Islet precursor cell (in vitro differentiated cells): ENCODE results near the gene HSD11B1L.
"Not testable (repeated sequence)": the region's sequence is repeated elsewhere in the genome, so short reads cannot be mapped to it uniquely, and the experiment has no call there.

ENCODE experiments used
- DNase-seq: peaks from one replicate; pipeline ENCODE4 v3.0.0-alpha.2; 2018

The HSD11B1L gene

DNA sequence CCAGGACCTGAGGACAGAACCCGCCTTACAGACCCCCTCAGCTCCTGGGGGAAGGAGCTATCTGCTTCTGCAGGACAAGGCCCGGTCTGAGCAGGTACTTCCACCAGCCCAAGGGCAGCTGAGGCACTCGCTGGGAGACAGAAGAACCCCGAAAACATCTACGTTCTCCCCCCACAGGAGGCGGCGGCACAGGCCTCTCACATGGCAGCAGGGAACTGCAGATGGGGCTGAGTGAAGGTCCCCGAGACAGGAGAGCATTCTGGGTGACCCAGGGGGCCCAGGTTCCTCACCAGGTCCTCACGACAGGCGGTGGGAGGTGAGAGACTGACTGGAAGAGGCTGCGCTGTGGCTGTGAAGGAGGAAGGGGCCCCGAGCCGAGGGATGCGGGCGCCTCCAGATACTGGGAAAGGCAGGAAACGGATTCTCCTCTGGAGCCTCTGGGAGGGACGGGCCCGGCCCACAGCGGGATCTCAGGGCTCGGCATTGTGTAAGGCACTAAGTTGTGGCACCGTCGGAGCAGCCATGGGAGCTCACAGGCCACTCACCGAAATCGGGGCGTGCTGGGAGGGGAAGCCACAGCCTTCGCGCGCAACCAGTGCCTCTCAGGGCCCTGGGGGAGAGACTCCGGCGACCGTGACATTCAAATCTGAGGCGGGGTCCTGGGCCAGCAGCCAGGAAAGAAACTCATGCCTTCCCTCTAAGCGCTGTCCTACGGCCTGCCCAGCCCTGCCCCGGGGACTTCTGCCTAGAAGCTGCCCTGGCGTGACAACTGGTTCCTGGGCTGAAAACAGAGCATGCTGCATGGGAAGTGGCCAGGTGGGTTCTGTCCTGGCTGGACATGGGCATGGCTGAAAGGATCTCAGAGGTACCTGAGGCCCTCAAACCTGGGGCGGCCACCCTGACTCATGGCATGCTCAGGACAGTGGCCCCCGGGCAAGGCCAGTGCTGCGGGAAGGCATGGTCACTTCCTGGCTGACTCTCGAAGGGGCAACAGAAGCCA, 23.3 kb downstream of the HSD11B1L start:
- DNase-seq, result no peak

DNA sequence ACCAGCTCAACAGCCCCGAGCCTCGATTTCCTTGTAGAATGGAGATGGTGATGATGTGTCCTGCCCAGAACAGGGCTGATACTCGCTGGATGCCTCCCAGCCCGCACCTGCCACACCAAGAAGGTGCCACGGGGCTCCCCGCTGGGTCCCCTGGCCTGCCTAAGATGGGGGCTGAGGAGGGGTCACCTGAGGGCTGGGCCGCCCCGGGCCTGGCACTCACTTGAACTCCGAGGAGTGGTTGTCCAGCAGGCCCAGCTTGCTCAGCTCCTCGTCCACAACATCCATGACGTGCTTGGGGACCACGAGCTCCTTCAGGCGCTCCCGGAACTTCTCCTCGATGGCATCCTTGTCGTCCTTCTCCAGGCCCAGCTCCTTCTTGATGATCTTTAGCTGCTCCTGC, 24.7 kb downstream of the HSD11B1L start:
- no peak for DNase-seq

DNA sequence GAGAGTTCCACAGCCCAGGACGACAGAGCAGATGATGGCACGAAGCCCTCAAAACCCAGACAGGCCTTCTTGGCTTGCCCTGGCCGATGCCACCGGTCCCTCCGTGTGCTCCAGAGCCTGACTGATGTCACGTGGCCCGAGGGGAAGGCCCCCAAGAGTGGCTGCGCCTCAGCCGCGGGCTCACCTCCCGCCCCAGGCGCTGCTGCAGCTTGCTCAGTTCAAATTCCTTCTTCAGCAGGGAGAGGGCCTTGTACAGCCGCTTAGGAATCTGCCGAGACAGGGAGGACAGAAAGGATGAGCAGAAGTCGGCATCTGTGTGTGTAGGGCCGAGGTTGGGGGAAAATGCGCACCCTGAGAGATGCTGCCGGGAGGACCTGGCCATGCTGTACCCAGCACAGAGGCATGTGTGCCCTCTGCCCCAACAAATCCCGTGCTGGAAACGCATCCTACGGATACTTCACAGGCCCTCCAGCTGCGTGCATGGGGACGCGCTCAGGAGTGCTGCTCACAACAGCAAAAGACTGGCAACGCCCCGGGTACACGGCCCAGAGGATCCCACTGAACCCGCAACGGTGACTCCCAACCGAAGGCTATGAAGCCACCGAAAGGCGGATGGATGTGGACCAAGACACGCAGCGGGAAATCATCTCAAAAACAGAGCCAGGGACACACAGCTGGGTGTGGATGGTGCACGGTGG, 26.2 kb downstream of the HSD11B1L start:
- DNase-seq, result no peak

DNA sequence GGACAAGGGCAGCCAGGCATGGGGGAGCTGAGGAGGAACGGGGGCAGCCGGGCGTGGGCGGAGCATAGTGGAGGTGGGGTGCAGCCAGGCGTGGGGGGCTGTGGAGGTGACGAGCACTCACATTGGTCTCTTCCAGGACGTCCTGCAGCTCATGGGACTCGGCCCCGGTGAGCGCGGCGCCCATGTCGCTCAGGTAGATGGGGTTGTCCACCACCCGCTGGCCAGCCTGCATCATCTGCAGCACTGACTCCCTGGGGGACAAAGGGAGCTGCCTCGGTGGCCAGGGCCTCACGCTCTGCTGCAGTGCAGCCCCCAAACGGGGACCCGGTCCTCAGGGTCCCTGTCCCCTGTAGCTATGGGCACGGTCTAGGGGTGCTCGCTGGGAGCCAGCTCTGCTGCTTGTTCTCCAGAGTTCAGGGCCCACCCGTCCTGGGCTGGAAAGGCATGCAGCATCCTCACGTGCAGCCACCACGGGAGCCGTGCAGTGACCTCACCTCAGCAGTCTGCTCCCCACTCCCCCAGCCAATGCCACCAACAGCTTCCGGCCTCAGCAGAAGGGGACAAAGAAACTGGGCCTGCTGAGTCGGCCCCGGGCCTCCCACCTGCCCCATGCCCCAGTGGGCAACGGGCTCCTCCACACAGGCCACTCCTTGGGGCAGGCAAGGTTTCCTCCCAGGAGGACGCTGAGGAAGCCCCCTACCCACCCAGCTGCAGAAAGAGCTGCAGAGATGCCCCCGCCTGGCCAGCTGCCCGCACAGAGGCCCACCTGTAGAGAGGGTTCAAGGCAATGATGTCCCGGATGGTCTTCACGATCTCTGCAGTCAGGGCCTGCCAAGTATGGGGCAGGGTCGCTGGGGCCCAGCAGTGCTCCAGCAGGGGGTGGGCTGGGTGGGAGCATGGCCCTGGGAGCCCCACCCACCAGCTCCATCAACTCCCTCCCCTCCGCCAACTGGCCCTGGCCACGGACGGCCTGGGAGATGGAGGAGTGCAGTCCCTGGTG, 27.0 kb downstream of the HSD11B1L start:
- peak; percentile 54 for DNase-seq

DNA sequence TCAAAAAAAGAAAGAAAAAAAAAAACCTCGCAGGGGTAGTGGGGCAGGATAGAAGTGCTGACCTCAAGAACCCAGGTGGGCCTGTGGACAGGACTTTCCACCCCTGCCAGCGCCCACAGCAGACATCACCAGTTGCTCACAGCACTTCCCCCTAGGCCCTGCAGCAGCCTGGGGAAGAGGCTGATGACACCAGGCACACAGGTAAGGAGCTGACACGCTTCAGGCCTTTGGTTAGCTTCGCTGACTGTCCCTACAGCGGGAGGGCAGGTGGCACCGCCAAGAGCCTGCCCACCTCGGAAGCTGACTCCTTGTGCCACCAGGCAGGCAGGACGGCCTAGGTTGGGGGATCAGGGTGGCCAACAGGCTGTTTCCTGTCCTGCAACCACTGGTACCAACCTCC, 30.2 kb downstream of the HSD11B1L start:
- no peak for DNase-seq

DNA sequence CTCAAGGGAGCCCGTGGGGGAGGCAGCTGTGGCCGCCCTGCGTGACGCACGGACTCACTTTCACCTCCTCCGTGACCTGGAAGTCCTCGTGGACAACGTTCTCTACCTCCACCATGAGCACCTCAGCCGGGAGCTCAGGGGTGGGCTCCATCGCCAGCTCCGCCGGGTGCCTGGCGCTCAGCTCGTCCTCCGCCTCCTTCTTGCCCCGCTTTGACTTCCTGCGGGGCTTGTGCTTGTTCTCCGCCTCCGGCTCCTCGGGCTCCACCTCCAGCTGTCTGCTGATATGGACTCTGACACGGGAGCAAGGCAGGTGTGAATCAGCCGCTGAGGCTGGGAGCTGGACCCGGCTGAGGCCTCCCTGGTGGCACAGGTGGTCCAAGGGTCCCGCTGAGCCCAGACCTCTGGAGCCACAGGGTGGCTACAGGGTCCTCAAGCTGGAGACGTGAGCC, 30.9 kb downstream of the HSD11B1L start:
- no peak for DNase-seq

DNA sequence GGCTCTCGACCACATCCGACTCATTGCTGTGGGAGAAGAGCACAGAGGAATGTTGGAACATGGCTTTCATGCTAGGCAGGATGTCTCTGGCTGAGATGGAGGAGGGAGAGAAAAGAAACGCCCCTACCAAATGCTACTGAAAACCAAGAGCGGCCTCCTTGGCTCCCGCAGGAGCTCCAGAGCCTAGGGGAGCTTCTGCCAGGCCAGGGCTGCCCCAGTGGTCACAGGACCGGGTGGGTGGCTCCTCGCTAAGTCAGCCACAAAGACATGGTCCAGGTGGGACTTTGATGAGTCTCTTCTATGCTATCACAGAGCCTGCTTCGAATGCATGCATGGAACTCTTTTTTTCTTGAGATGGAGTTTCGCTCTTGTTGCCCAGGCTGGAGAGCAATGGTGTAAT, 32.4 kb downstream of the HSD11B1L start:
- no peak for DNase-seq

DNA sequence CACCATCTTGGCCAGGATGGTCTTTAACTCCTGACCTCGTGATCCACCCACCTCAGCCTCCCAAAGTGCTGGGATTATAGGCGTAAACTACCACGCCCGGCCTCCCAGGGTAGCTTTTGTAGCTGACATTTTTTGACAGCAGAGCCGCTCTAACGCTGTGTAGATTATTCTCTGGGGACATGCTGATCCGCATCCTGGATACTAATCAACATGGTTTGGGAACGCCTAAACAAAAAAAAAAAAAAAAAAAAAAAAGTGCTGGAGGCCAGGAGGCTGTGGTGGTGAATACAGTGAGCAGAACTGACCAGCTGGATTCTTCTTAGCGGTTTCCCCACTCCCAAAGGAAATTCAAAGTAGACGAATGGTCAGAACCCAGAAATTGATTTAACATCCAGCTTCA, 34.0 kb downstream of the HSD11B1L start:
- no peak for DNase-seq

DNA sequence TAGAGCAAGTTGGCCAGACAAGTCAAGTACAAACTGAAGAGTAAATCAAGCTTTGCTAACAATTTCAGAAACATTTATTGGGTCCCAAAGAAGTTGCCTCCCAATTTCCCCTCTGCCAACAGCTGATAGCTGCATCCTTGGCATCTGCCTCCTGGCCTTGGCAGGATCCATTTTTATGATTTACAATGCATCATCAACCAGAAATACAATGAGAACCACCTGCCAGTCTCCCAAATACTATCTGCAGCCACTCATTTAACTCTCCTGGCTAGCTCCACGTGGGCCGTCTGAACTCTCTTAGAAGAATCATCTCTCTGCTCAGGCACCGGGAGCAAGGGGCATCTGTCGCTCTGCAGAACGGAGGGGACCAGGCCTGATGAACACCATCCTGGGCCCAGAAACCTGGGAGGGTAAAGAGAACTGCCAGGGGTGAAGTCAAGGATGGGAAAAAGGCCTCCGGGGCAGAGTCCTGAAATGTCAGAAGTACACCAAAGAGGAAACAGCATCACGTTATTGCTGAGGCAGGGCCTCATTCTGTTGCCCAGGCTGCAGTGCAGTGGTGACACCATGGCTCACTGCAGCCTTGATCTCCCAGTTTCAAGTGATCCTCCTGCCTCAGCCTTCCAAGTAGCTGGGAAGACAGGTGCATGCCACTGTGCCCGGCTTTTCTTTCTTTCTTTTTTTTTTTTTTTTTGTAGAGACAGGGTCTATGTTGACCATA, 36.5 kb downstream of the HSD11B1L start:
- no peak for DNase-seq

DNA sequence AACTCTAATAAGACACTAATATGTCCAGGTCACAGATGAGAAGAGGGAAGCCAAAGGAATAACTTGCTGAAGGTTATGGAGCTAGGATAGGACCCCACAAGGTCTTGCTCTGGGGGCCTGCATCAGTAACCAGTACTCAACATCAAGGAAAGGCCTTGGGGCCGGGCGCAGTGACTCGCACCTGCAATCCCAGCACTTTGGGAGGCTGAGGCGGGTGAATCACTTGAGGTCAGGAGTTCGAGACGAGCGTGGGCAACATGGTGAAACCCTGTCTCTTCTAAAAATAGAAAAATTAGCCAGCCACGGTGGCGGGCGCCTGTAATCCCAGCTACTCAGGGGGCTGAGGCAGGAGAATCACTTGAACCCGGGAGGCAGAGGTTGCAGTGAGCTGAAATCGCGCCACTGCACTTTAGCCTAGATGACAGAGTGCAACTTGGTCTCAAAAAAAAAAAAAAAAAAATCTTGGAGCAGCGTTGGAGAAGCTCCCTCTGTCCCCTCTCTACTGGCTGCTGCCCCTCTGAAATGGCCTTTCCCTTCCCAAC, 37.3 kb downstream of the HSD11B1L start:
- peak; percentile 58 for DNase-seq

DNA sequence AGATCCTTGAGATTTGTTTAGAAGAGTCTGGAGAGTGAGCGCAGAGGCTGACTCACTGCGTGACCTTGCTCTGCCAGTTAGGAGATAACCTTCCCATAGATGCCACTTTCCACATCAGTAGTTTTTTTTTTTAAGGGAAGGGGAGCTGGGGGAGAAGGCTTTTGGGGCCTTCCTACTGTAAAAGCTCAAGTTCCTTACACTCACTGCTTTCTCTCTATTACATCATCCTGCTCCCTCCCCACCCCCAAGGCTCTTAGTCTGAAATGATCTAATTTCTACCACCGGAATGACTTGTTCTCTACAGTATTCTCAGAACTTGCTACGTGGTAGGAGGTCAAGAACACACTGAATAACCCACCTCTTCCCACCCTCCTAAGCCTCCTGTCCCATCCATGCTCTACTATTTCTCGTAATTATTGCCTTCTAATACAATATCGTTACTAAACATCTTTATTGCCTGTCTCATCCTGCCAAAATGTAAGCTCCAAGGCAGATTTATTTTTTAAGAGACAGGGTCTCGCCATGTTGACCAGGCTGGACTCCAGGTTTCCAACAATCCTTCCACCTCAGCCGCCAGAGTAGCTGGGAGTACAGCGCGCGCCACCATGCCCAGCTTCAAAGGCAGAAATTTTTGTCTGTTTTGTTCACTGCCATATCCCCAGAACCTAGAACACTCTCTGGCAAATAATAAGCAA, 37.9 kb downstream of the HSD11B1L start:
- peak; percentile 64 for DNase-seq

DNA sequence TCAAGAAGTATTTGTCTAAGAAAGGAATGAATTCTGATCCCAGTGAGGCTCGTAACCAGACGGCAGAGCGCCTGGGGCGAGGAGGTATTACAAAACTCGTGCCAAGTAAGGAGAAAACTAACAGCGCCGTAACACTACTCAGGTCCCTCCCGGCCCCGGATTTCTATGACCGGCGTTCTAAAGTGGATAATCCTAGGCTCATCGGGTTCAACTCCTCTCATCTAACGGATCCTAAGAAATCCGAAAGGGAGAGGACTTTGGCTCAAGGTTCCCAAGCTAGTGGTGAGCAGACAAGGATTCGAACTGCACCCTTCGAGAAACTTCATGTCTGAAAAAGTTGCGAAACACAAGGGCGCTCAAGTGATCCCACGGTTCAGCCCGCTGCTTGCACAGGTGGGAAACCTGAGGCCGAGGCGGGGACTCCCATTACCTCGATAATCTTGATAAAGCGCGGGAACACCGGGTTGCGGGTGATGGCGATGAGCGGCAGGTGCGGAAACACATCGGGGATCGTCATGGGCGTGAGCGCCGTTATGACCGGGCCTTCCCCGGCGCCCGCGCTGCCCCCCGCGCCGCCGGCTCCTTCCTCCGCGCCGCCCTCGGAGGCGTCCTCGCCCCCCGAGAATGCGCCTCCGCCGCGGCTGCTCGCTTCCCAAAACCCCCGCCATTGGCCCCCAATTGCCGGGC, 38.6 kb downstream of the HSD11B1L start:
- no peak for DNase-seq

DNA sequence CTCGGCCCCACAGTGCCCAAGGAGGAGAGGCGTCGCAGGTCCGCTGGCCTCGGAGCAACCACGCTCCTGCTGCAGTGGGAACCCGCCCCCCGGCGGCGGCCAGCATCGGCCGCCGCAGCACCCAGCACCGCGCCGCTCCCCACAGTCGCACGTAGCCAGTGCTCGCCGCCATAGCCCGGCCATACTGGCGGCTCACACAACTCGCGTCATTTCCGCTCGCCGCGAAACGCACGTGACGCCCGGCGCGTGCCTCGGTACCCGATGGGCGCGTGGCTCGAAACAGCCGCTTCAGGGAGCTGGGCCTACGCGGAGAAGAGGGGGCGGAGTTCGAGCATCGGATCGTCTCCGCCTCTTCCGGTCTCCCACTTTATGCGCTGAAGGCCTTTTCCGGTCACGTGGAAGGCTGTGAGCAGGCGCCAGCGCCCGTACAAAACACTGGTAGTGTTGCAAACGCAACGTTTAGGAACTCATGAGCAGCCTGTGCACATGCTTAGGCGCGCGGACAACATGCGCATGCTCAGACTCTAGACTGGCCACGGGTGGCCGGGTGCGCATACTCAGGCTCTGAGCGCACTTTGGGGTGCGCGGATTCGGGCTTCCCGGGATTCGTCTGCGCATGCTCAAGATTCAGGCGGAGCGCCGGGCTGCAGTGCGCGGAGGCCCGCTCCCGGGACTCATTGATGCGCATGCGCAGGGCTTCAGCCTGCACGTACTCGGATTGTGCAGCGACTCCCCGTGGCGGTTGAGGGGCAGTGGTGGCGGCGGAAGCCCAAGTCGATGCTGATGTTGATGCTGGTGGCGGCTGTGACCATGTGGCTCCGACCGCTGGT, 39.3 kb downstream of the HSD11B1L start, which contains the start of the genes CATSPERD and LONP1:
TSS of gene CATSPERD (plus strand) at position 677 of the 830 bp plus-strand sequence. CDS start at position 778, 101 bp downstream.
TSS of gene LONP1 (minus strand) at position 186 of the 830 bp plus-strand sequence. CDS start at position 172, 14 bp downstream.
- DNase-seq, result peak; percentile 99

DNA sequence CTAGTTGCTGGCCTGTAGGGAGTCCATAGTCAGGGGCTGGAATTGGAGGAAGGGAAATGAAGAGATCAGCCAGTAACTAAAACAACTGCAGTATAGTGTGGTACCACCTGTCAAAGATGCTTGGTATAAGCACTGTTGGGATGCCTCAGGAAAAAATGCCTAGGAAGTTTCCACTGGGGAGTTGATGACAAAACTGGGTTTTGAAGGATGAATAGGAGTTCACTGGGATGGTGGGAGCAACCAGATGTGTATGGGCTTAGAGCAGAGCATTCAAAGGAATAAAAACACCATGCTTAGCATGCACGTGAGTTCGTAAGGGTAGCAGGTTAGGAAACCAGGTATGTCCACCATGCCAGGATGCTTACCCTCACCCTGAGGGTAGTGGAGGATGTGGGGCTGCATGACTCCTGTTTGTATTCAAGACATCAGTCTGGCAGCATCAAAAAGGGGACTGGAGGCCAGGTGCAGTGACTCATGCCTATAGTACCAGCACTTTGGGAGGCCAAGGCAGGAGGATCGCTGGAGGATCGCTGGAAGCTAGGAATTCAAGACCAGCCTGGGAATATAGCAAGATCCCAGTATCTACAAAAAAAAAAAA, 46.7 kb downstream of the HSD11B1L start:
- DNase-seq, result no peak

DNA sequence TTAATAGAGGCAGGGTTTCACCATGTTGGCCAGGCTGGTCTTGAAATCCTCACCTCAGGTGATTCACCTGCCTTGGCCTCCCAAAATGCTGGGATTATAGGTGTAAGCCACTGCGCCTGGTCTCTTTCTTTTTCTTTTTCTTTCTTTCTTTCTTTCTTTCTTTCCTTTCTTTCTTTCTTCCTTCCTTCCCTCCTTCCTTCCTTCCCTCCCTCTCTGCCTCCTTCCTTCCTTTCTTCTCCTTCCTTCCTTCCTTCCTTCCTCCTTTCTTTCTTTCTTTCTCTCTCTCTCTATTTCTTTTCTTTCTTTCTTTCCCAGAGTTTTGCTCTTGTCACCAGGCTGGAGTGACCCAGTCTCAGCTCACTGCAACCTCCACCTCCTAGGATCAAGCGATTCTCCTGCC, 52.3 kb downstream of the HSD11B1L start:
- not testable (repeated sequence) for DNase-seq
